GM12878 (cell line): ENCODE data around the gene LRRN2. TPM values are rescaled to one million over a fixed set of nuclear protein-coding genes. Genes with fewer than 3 reads are reported as not detected.

ENCODE experiments used
- ATAC-seq: fragments of 200-7000 bp; cut with Tn5 transposase; 3 replicates; pipeline ENCODE4 v1.9.1; 2020; ENCODE audit warnings: mild to moderate bottlenecking, moderate library complexity
- BruUV-seq: library from RNA; stranded (reverse); fragments of 400-500 nt; replicated peaks from 2 replicates; lab custom pipeline; 2021; lab: Mats Ljungman, UMichigan
- CTCF ChIA-PET: fragments of 300-600 bp; sonication (Branson Sonifier 250); formaldehyde crosslinking; extraction: SDS; loops from one replicate; lab custom pipeline; 2021; ENCODE audit warnings: inconsistent platforms; lab: Yijun Ruan, JAX
- POLR2A ChIA-PET: fragments of 350-600 bp; formaldehyde crosslinking; extraction: SDS; loops from one replicate; lab custom pipeline; 2021; ENCODE audit warnings: inconsistent platforms; lab: Charles Lee
- RAD21 ChIA-PET: fragments of 300-600 bp; sonication (Branson Sonifier 250); formaldehyde crosslinking; loops from one replicate; lab custom pipeline; 2023; ENCODE audit warnings: antibody characterized with exemption; ENCODE audit not compliant: unreplicated experiment; lab: Charles Lee
- SMC1A ChIA-PET: fragments of 300-600 bp; sonication (Branson Sonifier 250); formaldehyde crosslinking; loops from one replicate; lab custom pipeline; 2023; ENCODE audit not compliant: unreplicated experiment, uncharacterized antibody; lab: Charles Lee
- DNase-seq: peaks from one replicate; pipeline ENCODE4 v3.0.0-alpha.2; 2011; ENCODE audit warnings: low read depth, low spot score
- FAIRE-seq: peaks from 3 replicates; lab custom pipeline; 2011; peaks lifted over from hg19 to GRCh38; lab: Jason Lieb, UNC
- H2AFZ ChIP-seq: 2 replicates; pipeline ENCODE4 v1.6.0; 2011; ENCODE audit warnings: low read depth, low read length, control low read depth; ENCODE audit not compliant: control insufficient read depth
- H3K27ac ChIP-seq: 2 replicates; pipeline ENCODE4 v1.5.1; 2011; ENCODE audit warnings: control low read depth; ENCODE audit not compliant: control insufficient read depth, insufficient read depth
- H3K27me3 ChIP-seq, 2 experiments: replicated peaks in 1 of 2; 2 replicates each; pipeline versions ENCODE4 v1.6.0 to v1.6.1; 2011; ENCODE audit warnings: low read length in 1 of 2; ENCODE audit not compliant: control insufficient read depth in 2 of 2, insufficient read depth in 2 of 2
- H3K36me3 ChIP-seq, 2 experiments: 2 replicates each; pipeline ENCODE4 v1.5.1; 2011; ENCODE audit warnings: low read length in 1 of 2; ENCODE audit not compliant: control insufficient read depth in 2 of 2, insufficient read depth in 2 of 2
- H3K4me1 ChIP-seq: 2 replicates; pipeline ENCODE4 v1.6.1; 2011; ENCODE audit warnings: mild to moderate bottlenecking, low read length, moderate library complexity, mixed read lengths; ENCODE audit not compliant: control insufficient read depth, insufficient read depth
- H3K4me2 ChIP-seq: 2 replicates; pipeline ENCODE4 v1.6.0; 2011; ENCODE audit warnings: control low read depth; ENCODE audit not compliant: control insufficient read depth, insufficient read depth
- H3K4me3 ChIP-seq: fragments of 200-600 bp; sonication (generic); 2 replicates; pipeline ENCODE4 v1.5.1; 2016
- H3K79me2 ChIP-seq: 2 replicates; pipeline ENCODE4 v1.6.0; 2011; ENCODE audit warnings: low read length; ENCODE audit not compliant: control insufficient read depth, insufficient read depth
- H3K9ac ChIP-seq: 2 replicates; pipeline ENCODE4 v1.8.0; 2011; ENCODE audit warnings: low read length, control low read depth, mixed read lengths; ENCODE audit not compliant: control insufficient read depth, insufficient read depth
- H3K9me3 ChIP-seq: replicated peaks from 3 replicates; pipeline ENCODE4 v1.5.1; 2011; ENCODE audit warnings: mild to moderate bottlenecking, low read length; ENCODE audit not compliant: control insufficient read depth, insufficient read depth
- H4K20me1 ChIP-seq: 2 replicates; pipeline ENCODE4 v1.6.0; 2011; ENCODE audit not compliant: control insufficient read depth, insufficient read depth
- CUX1 ChIP-seq: IDR thresholded peaks from 2 replicates; pipeline ENCODE4 v1.6.1; 2012; ENCODE audit warnings: improper control_type of control experiment, low read depth, low read length; ENCODE audit not compliant: insufficient replicate concordance
- WGBS: methylation state at CpG from one replicate; pipeline ENCODE4 v1.1.6; 2016; ENCODE audit warnings: low lambda C conversion rate; ENCODE audit not compliant: insufficient replicate concordance, insufficient coverage; ENCODE audit errors: missing lambda C conversion rate; 5-methylcytosine and 5-hydroxymethylcytosine counted together
- in situ Hi-C: fragments of 300-500 bp; cut with MboI; formaldehyde crosslinking; loops from 9 replicates; pipeline ENCODE4 v1.14.3; 2018; ENCODE audit warnings: mixed read lengths
- intact Hi-C: fragments of 100-400 bp; cut with micrococcal nuclease; formaldehyde crosslinking; loops from one replicate; pipeline ENCODE4 v1.14.2; 2022; ENCODE audit not compliant: unreplicated experiment
- polyA plus RNA-seq, 11 experiments: library from polyadenylated mRNA; depleted of rRNA in 4 of 11; unstranded in 6 of 11; stranded (reverse) in 5 of 11; fragments of >200 nt; fragmentation: Nextera tagmentation in 4 of 11; fragmentation: Illumina TruSeq in 1 of 11; extraction: Ambion mirVana in 4 of 11; extraction: Trizol in 1 of 11; gene quantifications; 1 replicate in 1 of 11; 2 replicates in 10 of 11; pipeline versions ENCODE4 v1.2.1 to v1.2.3, GENCODE V29; 2011 to 2016; ENCODE audit warnings: inconsistent platforms in 2 of 11, missing spikeins in 2 of 11, low read depth in 1 of 11
- total RNA-seq, 4 experiments: library from RNA; depleted of rRNA in 3 of 4; stranded (reverse); fragments of >200 nt in 3 of 4; fragmentation: Illumina TruSeq in 1 of 4; extraction: Trizol in 1 of 4; gene quantifications; 2 replicates each; pipeline versions ENCODE4 v1.2.1 to v1.2.3, GENCODE V29; 2013 to 2021

Gene LRRN2
- total and polyA plus RNA-seq, 10 of the 15 experiments (the other 5 are each of a cell fraction or from before 2014, with no cell fraction given): not detected

GRCh38 chr1:204731509-204731908, 46.0 kb upstream of the LRRN2 start:
- no peaks in the 10 kb centered on the region for H3K36me3 ChIP-seq
- in situ Hi-C loops: no loop called here
- SMC1A ChIA-PET: interaction anchor here (0.7 to 2.2 kb wide), 4 partner anchors 13 to 151 kb away, joined by 3 to 8 read pairs (median 5); no protein-coding TSS in a partner anchor
- H3K4me1 ChIP-seq: no peaks in the 10 kb centered on the region
- DNase-seq (no peak), FAIRE-seq (no peak), ATAC-seq (no peak)
- H3K9ac ChIP-seq: no peak overlapping the region
- no peak overlapping the region for H2AFZ ChIP-seq
- no peak for TF ChIP-seq CUX1
- POLR2A ChIA-PET: interaction anchor here (1.8 kb wide), 1 partner anchor 216 kb away, joined by 3 read pairs; the partner anchor contains the start of gene MDM4
- no TSS peak for BruUV-seq
- CTCF ChIA-PET: interaction anchor here (0.7 to 2.2 kb wide), 8 partner anchors 14 to 166 kb away, joined by 3 to 11 read pairs (median 4); no protein-coding TSS in a partner anchor
- intact Hi-C loops: no loop called here
- H3K27me3 ChIP-seq: no peaks in the 10 kb centered on the region; a peak in 1 of 4 replicates
- H3K4me3 ChIP-seq: no peak overlapping the region
- no peaks in the 10 kb centered on the region for H3K79me2 ChIP-seq
- no peak overlapping the region for H3K4me2 ChIP-seq
- RAD21 ChIA-PET: no interaction called here
- no peaks in the 10 kb centered on the region for H3K9me3 ChIP-seq
- H4K20me1 ChIP-seq: no peaks in the 10 kb centered on the region
- H3K27ac ChIP-seq: no peak overlapping the region
- WGBS: 62% methylated on average over 6 of the region's 6 CpGs
